Measurements from ENCODE around the gene JADE1.

Gene JADE1

GRCh38 chr4:128856246-128856645 lies 46.7 kb downstream of the JADE1 start:
- TF ChIP-seq CTCF (IDR thresholded peaks at IDR 0.05; ENCODE audit: extremely low read depth, missing control alignments), result no peak
- DNase-seq (ENCODE audit: low spot score), result no peak

- TF ChIP-seq CTCF (IDR thresholded peaks at IDR 0.05; ENCODE audit: extremely low read depth, missing control alignments), result no peak
- DNase-seq (ENCODE audit: low spot score), result no peak
Observed at GRCh38 chr4:128858879-128859671, 49.6 kb downstream of the JADE1 start.

DNA sequence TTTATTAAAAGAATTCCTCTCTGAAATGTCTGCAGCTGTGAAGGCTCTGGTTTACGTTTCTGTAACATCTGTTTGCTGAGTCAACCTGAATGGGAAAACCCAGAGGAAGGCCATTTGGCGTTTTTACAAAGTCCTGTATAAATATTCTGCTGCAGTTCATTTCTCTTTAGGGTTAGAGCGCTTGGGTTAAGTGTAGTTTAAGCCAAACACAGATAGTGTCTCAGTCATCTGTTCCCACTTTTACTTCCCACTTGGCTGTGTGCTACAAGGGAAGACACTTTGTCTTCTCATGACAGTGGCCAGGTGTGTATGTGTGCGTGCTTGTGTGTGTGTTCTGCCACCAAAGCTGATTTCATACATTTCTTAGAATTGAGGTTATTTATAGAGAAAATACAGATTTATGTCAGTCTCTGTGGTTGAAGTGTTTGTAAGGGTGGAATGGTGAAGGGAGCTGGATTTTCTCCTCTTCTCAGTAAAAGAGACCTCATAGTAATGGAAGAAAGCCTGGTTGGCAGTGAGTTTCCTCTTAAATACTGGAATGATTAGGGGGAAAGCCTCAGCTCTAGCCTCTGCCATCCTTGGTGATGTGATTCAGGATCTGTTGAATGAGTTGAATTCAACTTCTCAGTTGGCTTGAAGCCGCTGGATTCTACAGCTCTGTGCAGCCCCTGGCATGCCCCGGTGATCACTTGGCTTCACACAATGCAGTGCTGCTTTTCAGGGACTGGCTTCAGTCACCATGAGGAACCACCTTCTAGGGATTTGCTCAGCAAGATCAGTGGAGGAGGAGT lies 50.6 kb downstream of the JADE1 start:
- TF ChIP-seq CTCF (IDR thresholded peaks at IDR 0.05; ENCODE audit: extremely low read depth, missing control alignments), result no peak
- DNase-seq (ENCODE audit: low spot score), result no peak

- no peak for TF ChIP-seq CTCF (IDR thresholded peaks at IDR 0.05; ENCODE audit: extremely low read depth, missing control alignments)
- peak; percentile 14 for DNase-seq (ENCODE audit: low spot score)
Observed at GRCh38 chr4:128861856-128862518, 52.5 kb downstream of the JADE1 start.

GRCh38 chr4:128862608-128863311 lies 53.3 kb downstream of the JADE1 start:
- peak; percentile 68 for DNase-seq (ENCODE audit: low spot score)
- no peak for TF ChIP-seq CTCF (IDR thresholded peaks at IDR 0.05; ENCODE audit: extremely low read depth, missing control alignments)

DNA sequence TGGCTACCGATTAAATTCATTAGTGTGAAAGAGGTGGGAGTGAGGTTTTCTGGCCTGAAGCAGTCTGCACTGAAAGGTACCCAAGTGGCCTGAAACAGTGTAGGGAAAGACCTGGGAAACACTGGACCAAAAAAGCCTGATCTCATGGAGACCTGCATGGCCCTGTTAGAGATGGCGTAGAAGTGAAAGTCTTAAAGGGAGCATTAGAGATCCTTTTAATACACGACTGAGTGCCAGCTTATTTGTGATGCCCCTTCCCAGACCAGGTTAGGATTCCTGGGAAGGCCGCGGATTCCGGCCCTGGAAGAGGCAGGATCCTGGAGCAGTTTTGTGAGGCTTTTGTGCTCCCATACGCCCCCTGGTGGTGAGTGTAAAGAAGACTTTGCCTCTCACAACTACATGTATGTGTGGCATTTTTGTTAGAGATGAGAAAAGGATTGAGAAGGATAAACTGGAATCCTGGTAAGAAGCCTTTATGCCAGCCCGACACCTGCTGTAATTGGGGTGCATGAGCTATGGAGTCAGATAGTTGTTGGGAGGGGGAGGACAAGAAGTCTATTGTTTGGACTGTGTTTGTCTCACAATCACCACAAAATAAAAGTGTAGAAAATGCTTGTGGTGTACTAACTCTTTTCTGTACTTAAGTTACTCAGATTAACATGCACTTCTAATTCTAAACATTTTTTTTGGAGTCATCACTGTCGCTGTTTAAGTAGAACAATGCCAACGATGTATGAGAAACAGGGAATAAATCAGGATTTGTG lies 54.0 kb downstream of the JADE1 start:
- TF ChIP-seq CTCF (IDR thresholded peaks at IDR 0.05; ENCODE audit: extremely low read depth, missing control alignments), result peak; percentile 67
- DNase-seq (ENCODE audit: low spot score), result peak; percentile 42
